ENCODE results near the gene C19orf47.

DNA sequence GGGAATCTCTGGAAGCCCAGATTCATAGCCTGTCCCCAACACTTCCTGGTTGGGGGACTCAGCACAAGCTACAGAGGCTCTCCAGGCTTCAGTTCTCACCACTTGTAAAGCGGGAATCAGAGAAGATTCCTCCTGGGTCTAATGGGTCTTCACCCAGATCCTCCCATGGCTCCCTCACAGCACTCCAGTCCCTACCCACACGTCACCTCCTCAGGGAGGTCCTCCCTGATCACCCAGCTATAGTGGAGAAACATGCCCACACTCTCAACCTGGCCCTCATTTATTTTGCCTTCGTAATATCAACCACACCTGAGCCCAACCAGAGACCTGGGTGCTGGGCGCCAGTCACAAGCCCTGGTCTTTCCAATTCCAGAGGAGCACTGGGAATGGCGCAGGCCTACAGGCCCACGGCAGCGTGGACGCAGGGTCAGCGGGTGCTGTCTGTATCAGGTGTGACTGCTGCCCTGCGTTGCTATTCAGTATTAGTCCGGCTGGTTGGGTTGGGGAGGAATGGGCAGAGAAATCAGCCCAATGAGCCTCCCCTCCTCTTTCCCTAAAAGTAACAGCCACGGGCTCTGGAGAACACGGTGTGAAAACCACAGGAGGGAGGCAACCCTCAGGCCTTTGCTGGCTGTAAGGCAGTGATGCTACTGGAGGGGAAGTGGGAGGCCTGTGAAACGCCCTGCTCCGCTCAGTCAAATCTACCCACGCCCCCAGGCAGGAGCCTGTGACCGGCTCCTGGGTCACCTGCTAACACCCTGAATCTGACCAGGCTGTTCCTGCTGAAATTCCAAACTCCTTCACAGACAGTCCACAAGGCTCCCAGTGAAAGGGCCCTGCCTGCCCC, 68.2 kb downstream of the C19orf47 start:
- no peak for TF ChIP-seq EZH2 (IDR thresholded peaks at IDR 0.05; ENCODE audit: low read depth)
- no peak for TF ChIP-seq CTCF (conservative IDR thresholded peaks at IDR 0.05)

All from PC-9 (cell line).